H1 (cell line): Measurements from ENCODE around the gene COMMD7. TPM values are rescaled to one million over a fixed set of nuclear protein-coding genes. Genes with fewer than 3 reads are reported as not detected.

Experiments
- CTCF ChIA-PET: fragments of 300-600 bp; sonication (Branson Sonifier 250); formaldehyde crosslinking; loops from one replicate; lab custom pipeline; 2021; ENCODE audit not compliant: partially characterized antibody; lab: Charles Lee
- POLR2A ChIA-PET: fragments of 300-600 bp; sonication (Branson Sonifier 250); formaldehyde crosslinking; loops from one replicate; lab custom pipeline; 2021; ENCODE audit warnings: inconsistent platforms; ENCODE audit not compliant: partially characterized antibody; lab: Charles Lee
- DNase-seq, 2 experiments: peaks; one replicate each; pipeline versions ENCODE4 v3.0.0 to v3.0.0-alpha.2; 2010 to 2022; ENCODE audit warnings: low spot score in 2 of 2, low read depth in 1 of 2, mixed read lengths in 1 of 2
- FAIRE-seq: peaks from 2 replicates; lab custom pipeline; 2011; peaks lifted over from hg19 to GRCh38; lab: Jason Lieb, UNC
- H2AFZ ChIP-seq: 2 replicates; pipeline ENCODE4 v1.8.1; 2012; ENCODE audit warnings: low read length, inconsistent platforms
- H2AK5ac ChIP-seq: 2 replicates; pipeline ENCODE4 v1.6.1; 2013; ENCODE audit warnings: low read depth, low read length
- H2BK120ac ChIP-seq: replicated peaks from 2 replicates; pipeline ENCODE3; 2013; ENCODE audit warnings: low read depth, low read length, inconsistent platforms
- H2BK12ac ChIP-seq: 2 replicates; pipeline ENCODE4 v1.6.1; 2013; ENCODE audit warnings: low read depth, low read length
- H2BK15ac ChIP-seq: 2 replicates; pipeline ENCODE4 v1.6.1; 2013; ENCODE audit warnings: low read length
- H2BK20ac ChIP-seq: 2 replicates; pipeline ENCODE4 v1.6.1; 2013; ENCODE audit warnings: low read length
- H2BK5ac ChIP-seq: 2 replicates; pipeline ENCODE4 v1.6.1; 2013; ENCODE audit warnings: low read depth, low read length
- H3K14ac ChIP-seq: 2 replicates; pipeline ENCODE4 v1.6.1; 2013; ENCODE audit warnings: inconsistent platforms; ENCODE audit not compliant: insufficient read length
- H3K18ac ChIP-seq: 2 replicates; pipeline ENCODE4 v1.6.1; 2013; ENCODE audit warnings: low read length; ENCODE audit errors: extremely low read depth
- H3K23ac ChIP-seq: 2 replicates; pipeline ENCODE4 v1.6.1; 2013; ENCODE audit warnings: inconsistent platforms; ENCODE audit not compliant: insufficient read length
- H3K23me2 ChIP-seq: 2 replicates; pipeline ENCODE4 v1.6.1; 2013; ENCODE audit warnings: low read depth, low read length
- H3K27ac ChIP-seq: 2 replicates; pipeline ENCODE4 v1.6.1; 2011; ENCODE audit warnings: low read depth, low read length, inconsistent platforms
- H3K27me3 ChIP-seq, 4 experiments: replicated peaks in 1 of 4; 1 replicate in 1 of 4; 2 replicates in 3 of 4; pipeline versions ENCODE4 v1.6.1 to v1.8.1; 2011 to 2013; ENCODE audit warnings: low read length in 3 of 4, mild to moderate bottlenecking in 3 of 4, inconsistent platforms in 2 of 4, mixed read lengths in 2 of 4, moderate library complexity in 1 of 4; ENCODE audit not compliant: control insufficient read depth in 3 of 4, insufficient read depth in 3 of 4; ENCODE audit errors: extremely low read depth in 1 of 4
- H3K36me3 ChIP-seq, 4 experiments: 2 replicates each; pipeline versions ENCODE4 v1.6.1 to v1.8.1; 2011 to 2013; ENCODE audit warnings: mild to moderate bottlenecking in 4 of 4, low read length in 3 of 4, moderate library complexity in 2 of 4, control low read depth in 1 of 4, inconsistent platforms in 1 of 4; ENCODE audit not compliant: insufficient read depth in 4 of 4, control insufficient read depth in 2 of 4
- H3K4ac ChIP-seq: replicated peaks from 2 replicates; pipeline ENCODE3; 2013; ENCODE audit warnings: low read length, low read depth, mixed read lengths, inconsistent platforms; ENCODE audit not compliant: insufficient read length
- H3K4me1 ChIP-seq, 4 experiments: replicated peaks in 1 of 4; 1 replicate in 1 of 4; 2 replicates in 3 of 4; pipeline versions ENCODE4 v1.6.1 to v1.8.1; 2011 to 2013; ENCODE audit warnings: low read length in 3 of 4, inconsistent platforms in 2 of 4, mixed read lengths in 1 of 4; ENCODE audit not compliant: insufficient read depth in 4 of 4, control insufficient read depth in 3 of 4
- H3K4me2 ChIP-seq, 2 experiments: 2 replicates each; pipeline versions ENCODE4 v1.6.1 to v1.8.1; 2011 to 2013; ENCODE audit warnings: low read depth in 2 of 2, low read length in 2 of 2, control low read depth in 1 of 2, inconsistent platforms in 1 of 2, mild to moderate bottlenecking in 1 of 2; ENCODE audit not compliant: insufficient read depth in 1 of 2
- H3K4me3 ChIP-seq, 4 experiments: fragments of 200-600, 300-600 bp in 1 of 4; sonication (generic), shearing (Covaris generic), sonication (Bioruptor Twin) in 1 of 4; 2 replicates each; pipeline versions ENCODE4 v1.5.1 to v1.8.1; 2011 to 2016; ENCODE audit warnings: low read length in 4 of 4, low read depth in 3 of 4, control low read depth in 2 of 4, inconsistent platforms in 2 of 4, mild to moderate bottlenecking in 2 of 4, mixed read lengths in 1 of 4, moderate library complexity in 1 of 4; ENCODE audit not compliant: insufficient read depth in 2 of 4; ENCODE audit errors: extremely low read depth in 1 of 4
- H3K56ac ChIP-seq: replicated peaks from 2 replicates; pipeline ENCODE3; 2013; ENCODE audit warnings: low read depth, mild to moderate bottlenecking, mixed read lengths, low read length, inconsistent platforms; ENCODE audit not compliant: insufficient read length
- H3K79me1 ChIP-seq: 2 replicates; pipeline ENCODE4 v1.6.1; 2013; ENCODE audit warnings: low read depth, low read length, control low read depth
- H3K79me2 ChIP-seq, 2 experiments: 2 replicates each; pipeline versions ENCODE4 v1.6.1 to v1.8.1; 2012 to 2013; ENCODE audit warnings: low read length in 2 of 2, mild to moderate bottlenecking in 2 of 2, inconsistent platforms in 1 of 2; ENCODE audit not compliant: insufficient read depth in 2 of 2, control insufficient read depth in 1 of 2
- H3K9ac ChIP-seq, 4 experiments: replicated peaks in 1 of 4; 1 replicate in 1 of 4; 2 replicates in 3 of 4; pipeline versions ENCODE4 v1.6.1 to v1.8.1; 2011 to 2013; ENCODE audit warnings: low read depth in 3 of 4, low read length in 3 of 4, control low read depth in 2 of 4, mild to moderate bottlenecking in 2 of 4, moderate library complexity in 2 of 4, inconsistent platforms in 1 of 4; ENCODE audit errors: extremely low read depth in 1 of 4
- H3K9me3 ChIP-seq, 2 experiments: 2 replicates each; pipeline versions ENCODE4 v1.6.1 to v1.8.1; 2012 to 2013; ENCODE audit warnings: mild to moderate bottlenecking in 2 of 2, moderate library complexity in 2 of 2, control low read depth in 1 of 2, inconsistent platforms in 1 of 2, low read depth in 1 of 2, low read length in 1 of 2, mixed read lengths in 1 of 2; ENCODE audit not compliant: insufficient read depth in 2 of 2
- H4K20me1 ChIP-seq, 2 experiments: replicated peaks in 1 of 2; 2 replicates each; pipeline versions ENCODE3 to v1.8.1; 2011 to 2013; ENCODE audit warnings: inconsistent platforms in 2 of 2, low read length in 2 of 2, mild to moderate bottlenecking in 1 of 2; ENCODE audit not compliant: insufficient read depth in 2 of 2, control insufficient read depth in 1 of 2
- H4K5ac ChIP-seq: 2 replicates; pipeline ENCODE4 v1.6.1; 2013; ENCODE audit warnings: low read length, low read depth, mixed read lengths, inconsistent platforms; ENCODE audit not compliant: insufficient read length
- H4K8ac ChIP-seq: 2 replicates; pipeline ENCODE4 v1.8.0; 2013; ENCODE audit warnings: mild to moderate bottlenecking, moderate library complexity, low read length, inconsistent platforms; ENCODE audit not compliant: insufficient read depth; ENCODE audit errors: extremely low read depth
- H4K91ac ChIP-seq: replicated peaks from 2 replicates; pipeline ENCODE3; 2013; ENCODE audit warnings: low read length, mixed read lengths, inconsistent platforms; ENCODE audit not compliant: insufficient read length
- WGBS, 2 experiments: shearing (Covaris generic) in 1 of 2; methylation state at CpG; one replicate each; pipeline versions ENCODE4 v1.1.6 to v1.1.7; 2013 to 2015; ENCODE audit warnings: low lambda C conversion rate in 2 of 2, mixed read lengths in 2 of 2, inconsistent platforms in 1 of 2, low coverage in 1 of 2, missing lambda C conversion rate in 1 of 2; ENCODE audit not compliant: insufficient replicate concordance in 2 of 2, insufficient coverage in 1 of 2, insufficient read length in 1 of 2; ENCODE audit errors: extremely low coverage in 1 of 2, missing lambda C conversion rate in 1 of 2; 5-methylcytosine and 5-hydroxymethylcytosine counted together
- polyA plus RNA-seq, 7 experiments: library from polyadenylated mRNA; depleted of rRNA in 3 of 7; stranded (reverse) in 5 of 7; unstranded in 2 of 7; fragments of >200 nt in 5 of 7; fragments of 200-250 nt in 2 of 7; gene quantifications; 1 replicate in 5 of 7; 2 replicates in 1 of 7; 4 replicates in 1 of 7; pipeline versions ENCODE4 v1.2.1 to v1.2.3, GENCODE V29; 2011 to 2013; ENCODE audit warnings: missing spikeins in 2 of 7, mixed read lengths in 2 of 7
- total RNA-seq: library from RNA; stranded (reverse); fragmentation: NEBNext Ultra II Directional; extraction: Animal tissue kit (Norgen Biotek cat#: 25700); gene quantifications from 2 replicates; pipeline ENCODE4 v1.2.1, GENCODE V29; 2021

COMMD7 gene
- total and polyA plus RNA-seq, 2 of the 8 experiments (the other 6 are each of a cell fraction or from before 2014, with no cell fraction given) = 39.4 to 48.9 TPM

GRCh38 chr20:32772046-32772445 lies 28.8 kb upstream of the COMMD7 start:
- no peak for FAIRE-seq

More at GRCh38 chr20:32772046-32772445, 28.8 kb upstream of the COMMD7 start:
- no peak overlapping the region for H3K23ac ChIP-seq
- CTCF ChIA-PET = interaction anchor here (1.0 to 4.8 kb wide), 2 partner anchors 17 to 97 kb away, joined by 3 to 22 read pairs; no protein-coding TSS in a partner anchor
- no peak overlapping the region for H3K14ac ChIP-seq
- H2BK15ac ChIP-seq = no peak overlapping the region
- H2BK20ac ChIP-seq = no peak overlapping the region
- H3K79me1 ChIP-seq = peaks cover 5% of the 10 kb centered on the region
- no peak overlapping the region for H2AFZ ChIP-seq
- peaks cover 75 to 100% of the 10 kb centered on the region in 2 experiments for H3K79me2 ChIP-seq
- H3K27me3 ChIP-seq = no peaks in the 10 kb centered on the region
- POLR2A ChIA-PET = interaction anchor here (0.7 to 14.6 kb wide), 8 partner anchors 9 to 301 kb away, joined by 3 to 239 read pairs (median 4); partner anchors contain the start of gene COMMD7
- no peak overlapping the region for H3K27ac ChIP-seq
- H3K4me3 ChIP-seq = no peak overlapping the region; a peak in 1 of 8 replicates
- H3K4me1 ChIP-seq = peaks cover 12 to 32% (median 22%) of the 10 kb centered on the region in 4 experiments; a peak in 6 of 7 replicates
- no peak overlapping the region for H3K56ac ChIP-seq
- H4K20me1 ChIP-seq = peaks cover 52 to 59% of the 10 kb centered on the region in 2 experiments
- H3K18ac ChIP-seq = no peak overlapping the region
- 84% methylated on average over 3 of the region's 3 CpGs; no CpG with 5 or more reads in 1 of the 2 experiments for WGBS, 2 experiments
- H3K9ac ChIP-seq = no peak overlapping the region
- peaks cover 11 to 92% (median 21%) of the 10 kb centered on the region in 4 experiments for H3K36me3 ChIP-seq
- H2BK12ac ChIP-seq = no peak overlapping the region
- H3K9me3 ChIP-seq = no peaks in the 10 kb centered on the region
- DNase-seq = no peak
- H2BK5ac ChIP-seq = no peak overlapping the region
- no peak overlapping the region for H4K5ac ChIP-seq
- no peak overlapping the region for H4K8ac ChIP-seq
- H3K4me2 ChIP-seq = peak overlapping the region; percentile 31 to 48; a peak in 3 of 4 replicates
- no peaks in the 10 kb centered on the region for H3K23me2 ChIP-seq
- no peak overlapping the region for H3K4ac ChIP-seq
- no peak overlapping the region for H2BK120ac ChIP-seq
- no peak overlapping the region for H2AK5ac ChIP-seq
- no peak overlapping the region for H4K91ac ChIP-seq
